HG02943 (cell line): ENCODE results near the gene DDX39A.

ENCODE experiments used
- ATAC-seq: cut with Tn5 transposase; IDR thresholded peaks from one replicate; pipeline ENCODE4 v1.9.1; 2021; ENCODE audit warnings: mild to moderate bottlenecking, low read depth, moderate library complexity; ENCODE audit not compliant: unreplicated experiment

Gene DDX39A

GRCh38 chr19:14435320-14436050 is 16.3 kb upstream of the DDX39A start:
- no peak for ATAC-seq

GRCh38 chr19:14434543-14435319 is 15.6 kb upstream of the DDX39A start:
- no peak for ATAC-seq

DNA sequence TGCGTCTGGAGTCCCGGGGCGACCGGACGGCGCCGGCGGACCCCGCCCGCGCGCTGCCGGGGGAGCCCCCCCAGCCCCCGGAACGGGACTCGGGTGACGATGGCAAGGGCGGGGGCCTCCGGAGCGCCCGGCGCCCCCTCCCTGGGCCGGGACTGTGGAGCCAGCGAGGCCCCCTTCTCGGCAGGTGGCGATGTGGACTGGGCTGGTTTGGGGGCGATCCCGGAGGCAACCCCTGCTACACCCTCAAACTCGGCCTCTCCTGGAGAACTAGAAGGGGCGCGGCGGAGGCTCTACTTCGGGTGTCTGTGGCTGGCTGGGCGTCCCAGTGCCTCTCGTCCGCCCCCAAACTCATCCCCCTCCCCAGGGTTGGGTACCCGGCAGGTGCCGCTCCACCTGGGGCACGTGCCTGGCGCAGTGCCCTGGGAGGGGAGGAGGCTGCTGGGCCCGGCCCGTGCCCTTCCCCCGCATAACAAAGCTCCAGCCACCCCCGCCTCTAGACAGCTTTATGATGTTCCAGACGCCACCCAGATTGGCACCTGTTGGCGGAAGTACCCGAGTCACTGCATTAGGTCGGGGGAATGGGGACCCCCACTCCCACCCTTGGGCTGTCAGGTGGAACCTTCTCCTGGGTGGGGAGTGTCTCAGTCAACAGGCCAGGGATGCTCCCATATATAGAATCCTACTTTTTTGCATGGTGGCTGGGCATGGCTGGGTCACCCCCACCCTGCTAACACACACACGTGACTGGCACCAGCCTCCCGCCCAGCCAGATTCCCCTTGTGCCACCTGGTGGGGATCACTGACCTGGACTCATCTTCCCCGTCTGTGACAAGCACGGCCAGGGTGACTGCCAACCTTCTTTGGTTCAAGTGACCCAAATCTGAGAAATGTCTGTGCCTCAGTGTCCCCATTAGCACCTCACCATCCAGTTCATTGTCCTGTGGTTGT is 14.7 kb upstream of the DDX39A start:
- ATAC-seq, result no peak

DNA sequence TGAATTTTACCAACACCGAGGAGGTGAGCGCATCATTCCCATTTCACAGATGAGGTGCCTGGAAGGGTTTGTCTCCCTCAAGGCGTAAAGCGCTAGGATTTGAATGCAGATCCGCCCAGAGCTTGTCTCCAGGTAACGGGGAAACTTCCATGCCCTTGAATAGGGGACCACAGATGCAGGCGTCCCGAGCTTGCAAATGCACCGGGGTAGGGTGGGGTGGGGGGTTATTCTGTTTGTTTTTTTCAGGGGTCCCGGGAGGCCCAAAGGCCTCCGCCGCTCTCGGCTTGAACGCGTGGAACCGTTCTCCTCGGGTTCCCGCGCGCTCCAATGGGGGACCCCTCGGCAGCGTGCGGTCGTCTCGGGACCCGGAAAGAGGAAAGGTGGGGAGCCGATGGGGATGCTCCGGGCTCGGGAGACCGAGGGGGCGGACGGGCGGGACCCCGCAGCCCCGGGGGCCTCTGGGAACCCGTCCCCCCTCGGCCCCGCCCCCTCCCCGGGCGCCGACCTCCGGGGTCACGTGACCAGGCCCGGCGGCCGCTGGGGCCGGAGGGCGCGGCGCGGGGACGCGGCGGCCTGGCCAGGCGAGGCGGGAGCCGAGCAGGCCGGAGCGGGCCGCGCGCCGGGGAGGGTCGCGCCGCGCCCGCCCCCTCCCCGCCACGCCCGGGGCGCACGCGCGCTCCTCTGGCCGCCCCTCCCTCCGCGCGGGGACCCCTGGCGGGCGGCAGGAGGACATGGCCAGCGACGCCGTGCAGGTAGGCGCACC is 13.8 kb upstream of the DDX39A start, which contains the start of gene PKN1:
Gene PKN1 (plus strand): TSS at position 516 of the 763 bp plus-strand sequence. CDS start 216 bp downstream, at position 732.
- ATAC-seq, result no peak

DNA sequence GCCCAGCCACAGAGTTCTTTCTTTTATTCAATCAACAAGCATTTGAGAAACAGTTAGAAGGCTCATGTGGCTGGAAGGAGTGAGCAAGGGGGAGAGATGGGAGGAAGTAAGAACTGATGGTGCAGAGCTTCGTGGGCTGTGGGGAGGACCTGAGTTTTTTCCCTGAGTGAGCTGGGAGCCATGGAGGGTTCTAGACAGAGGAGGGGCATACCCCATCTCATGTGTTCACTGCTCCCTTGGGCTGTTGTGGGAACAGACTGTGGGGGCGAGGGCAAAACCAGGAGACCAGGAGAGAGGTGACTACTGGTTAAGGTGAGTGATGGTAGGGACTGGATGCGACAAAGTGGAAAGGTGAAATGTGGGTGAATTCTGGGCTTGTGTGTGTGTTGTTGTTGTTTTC is 11.6 kb upstream of the DDX39A start:
- ATAC-seq, result no peak

DNA sequence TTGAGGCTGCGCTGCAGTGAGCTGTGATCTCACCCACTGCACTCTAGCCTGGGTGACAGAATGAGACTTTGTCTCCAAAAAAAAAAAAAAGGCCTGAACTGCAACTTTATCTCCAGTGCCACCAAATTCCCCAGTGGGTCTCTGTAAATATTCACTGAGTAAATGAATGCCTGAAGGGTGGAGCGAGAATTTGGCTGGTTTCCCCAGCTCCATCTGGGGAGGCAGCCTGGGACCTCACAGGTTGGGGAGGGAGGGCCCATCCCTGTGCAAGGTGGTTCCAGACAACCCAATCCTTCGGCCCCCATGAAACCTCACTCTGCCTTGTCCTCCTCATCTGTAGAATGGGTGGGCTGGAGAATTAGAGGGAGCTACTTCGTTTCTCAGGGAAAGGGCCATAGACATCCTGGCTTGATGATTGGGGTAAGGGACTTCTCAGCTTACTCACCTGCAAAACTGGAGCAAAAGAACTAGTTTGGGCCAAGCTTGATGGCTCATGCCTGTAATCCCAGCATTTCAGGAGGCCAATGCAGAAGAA is 9.8 kb upstream of the DDX39A start:
- no peak for ATAC-seq

- no peak for ATAC-seq
These were observed 8.3 kb upstream of the DDX39A start for GRCh38 chr19:14427461-14427860.

- no peak for ATAC-seq
These were observed 6.6 kb upstream of the DDX39A start for GRCh38 chr19:14425696-14426138.

DNA sequence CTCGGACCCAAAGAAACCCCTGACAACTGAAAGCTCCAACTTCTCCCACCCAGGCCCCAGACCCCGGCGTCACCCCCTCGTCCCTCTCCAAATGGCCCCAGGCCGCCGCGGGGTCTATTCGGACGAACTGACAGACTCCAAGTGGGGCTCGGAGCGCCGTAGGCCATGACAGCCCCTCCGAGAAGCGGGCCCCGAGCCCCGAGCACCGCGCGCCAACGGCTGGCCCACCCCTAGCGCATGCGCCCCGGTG is 360 bp downstream of the DDX39A start:
- ATAC-seq, result peak; percentile 39

DNA sequence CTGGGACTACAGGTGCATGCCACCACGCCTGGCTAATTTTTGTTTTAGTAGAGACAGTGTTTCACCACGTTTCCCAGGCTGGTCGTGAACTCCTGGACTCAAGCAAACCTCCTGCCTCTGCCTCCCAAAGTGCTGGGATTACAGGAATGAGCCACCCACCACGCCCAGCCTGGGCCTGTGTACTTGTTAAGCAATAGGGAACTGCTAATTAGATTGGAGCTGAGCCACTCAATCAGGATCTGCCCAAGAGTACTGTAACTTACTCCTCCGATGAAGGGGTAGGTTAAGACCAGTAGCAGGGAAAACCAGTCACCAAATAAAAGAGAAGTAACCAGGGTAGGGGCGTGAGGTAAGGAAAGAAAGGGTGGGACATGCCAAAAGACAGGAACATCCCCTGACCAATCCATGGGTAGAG is 2.3 kb downstream of the DDX39A start:
- ATAC-seq, result no peak

- ATAC-seq, result no peak
These were observed 4.0 kb downstream of the DDX39A start for GRCh38 chr19:14414926-14415690.

- ATAC-seq, result no peak
These were observed 5.4 kb downstream of the DDX39A start for GRCh38 chr19:14413693-14414181.

- no peak for ATAC-seq
These were observed 6.0 kb downstream of the DDX39A start for GRCh38 chr19:14412996-14413692.

DNA sequence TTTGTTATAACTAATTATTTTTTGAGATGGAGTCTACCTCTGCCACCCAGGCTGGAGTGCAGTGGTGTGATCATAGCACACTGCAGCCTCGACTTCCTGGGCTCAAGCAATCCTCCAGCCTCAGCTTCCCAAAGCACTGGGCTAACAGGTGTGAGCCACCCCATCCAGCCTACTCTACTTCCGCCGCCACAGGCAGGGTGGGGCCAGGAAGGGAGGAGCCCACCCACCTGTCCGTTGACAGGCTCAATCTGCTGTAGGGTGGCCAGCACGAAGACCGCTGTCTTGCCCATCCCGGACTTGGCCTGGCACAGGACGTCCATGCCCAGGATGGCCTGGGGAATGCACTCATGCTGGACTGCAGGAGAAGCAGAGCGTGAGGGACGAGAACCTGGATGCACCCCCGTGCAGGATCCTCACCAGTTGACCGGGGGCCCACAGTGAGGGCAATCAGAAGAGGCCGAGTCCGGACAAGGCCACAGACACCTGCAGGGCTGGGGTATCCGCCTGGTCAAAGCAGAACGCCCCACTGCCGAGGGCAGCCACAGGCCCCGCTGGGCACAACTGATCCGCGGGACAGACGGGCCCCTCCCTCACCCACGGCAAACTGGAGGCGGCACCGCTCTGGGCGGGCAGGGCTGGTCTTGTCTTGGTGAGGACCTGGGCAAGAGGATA is 6.7 kb downstream of the DDX39A start:
- no peak for ATAC-seq

DNA sequence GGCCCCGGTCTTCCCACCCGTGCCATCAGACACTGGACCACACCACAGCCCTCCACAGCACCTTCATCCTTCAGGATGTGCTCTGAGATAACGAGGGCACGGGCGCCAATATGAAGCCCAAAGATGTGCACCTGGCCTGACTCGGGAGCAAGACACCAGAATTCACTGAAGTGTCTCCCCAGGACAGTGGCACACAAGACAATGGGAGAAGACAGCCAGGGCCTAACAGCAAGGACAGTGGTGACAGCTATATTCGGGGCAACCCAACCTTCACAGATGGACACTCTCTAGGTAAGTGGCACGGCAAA is 7.2 kb downstream of the DDX39A start:
- no peak for ATAC-seq

DNA sequence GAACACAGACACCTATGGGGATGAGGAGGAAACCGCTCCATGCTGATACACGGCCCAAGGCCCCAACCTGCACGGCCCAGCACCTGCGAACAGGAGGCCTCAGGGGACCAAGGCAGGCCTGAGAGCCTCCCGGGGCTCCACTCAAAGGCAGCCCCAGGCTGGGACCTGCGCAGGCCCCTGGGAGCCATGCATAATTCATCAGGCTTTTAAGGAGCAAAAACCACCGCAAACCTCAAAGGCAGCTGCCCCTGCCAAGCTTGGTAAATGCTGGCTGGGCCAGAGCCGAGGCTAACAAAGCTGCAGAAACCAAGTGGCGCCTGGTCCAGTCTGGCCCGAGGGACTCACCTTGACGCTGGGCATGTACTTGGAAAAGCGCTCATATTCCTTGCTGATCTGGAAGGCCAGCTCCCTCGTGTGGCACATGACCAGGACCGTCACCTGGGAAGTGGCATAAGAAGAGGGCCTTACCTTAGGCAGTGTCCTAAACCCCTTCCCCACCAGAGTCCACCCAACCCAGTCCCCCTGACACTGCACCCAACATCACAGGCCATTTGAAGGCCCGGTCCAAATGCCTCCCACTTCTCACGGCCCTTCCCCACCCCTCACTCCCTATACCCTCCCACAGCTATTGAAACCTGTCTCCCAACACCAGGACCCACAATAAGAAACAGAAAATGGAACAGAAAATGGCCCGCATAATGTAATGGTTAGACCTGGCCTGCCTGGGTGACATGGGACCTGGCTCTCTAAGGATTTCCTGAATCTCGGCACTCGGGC is 7.8 kb downstream of the DDX39A start:
- ATAC-seq, result no peak
